ENCODE results near the gene TRIM68. TPM values are rescaled to one million over a fixed set of nuclear protein-coding genes. Genes with fewer than 3 reads are reported as not detected.

Gene TRIM68
- total RNA-seq, 2 experiments from 2014 or later = 8.7 to 9.2 TPM

Other genes starting within 250 kb of the TRIM68 start
- gene OR52B4, start 239.8 kb downstream of the TRIM68 start, total RNA-seq = not detected
- 10 to 100 TPM; 39.2 to 40.3 TPM for gene TRIM21, start 214.5 kb downstream of the TRIM68 start, total RNA-seq
- gene OR52K2, start 158.9 kb downstream of the TRIM68 start, total RNA-seq = not detected
- not detected for gene OR52K1, start 125.6 kb downstream of the TRIM68 start, total RNA-seq
- gene OR52M1, start 63.0 kb downstream of the TRIM68 start, total RNA-seq = not detected
- not detected for gene OR52I2, start 26.5 kb downstream of the TRIM68 start, total RNA-seq
- gene OR52I1, start 14.2 kb downstream of the TRIM68 start, total RNA-seq = not detected
- not detected for gene OR51D1, start 29.2 kb upstream of the TRIM68 start, total RNA-seq
- not detected for gene OR51E1, start 35.8 kb upstream of the TRIM68 start, total RNA-seq
- gene OR51E2, start 89.6 kb upstream of the TRIM68 start, total RNA-seq = not detected
- gene MMP26, start 96.6 kb upstream of the TRIM68 start, total RNA-seq = not detected
- gene OR51F1, start 161.7 kb upstream of the TRIM68 start, total RNA-seq = not detected
- not detected for gene OR52R1, start 196.1 kb upstream of the TRIM68 start, total RNA-seq
- gene OR51F2, start 213.1 kb upstream of the TRIM68 start, total RNA-seq = not detected
- not detected for gene OR51S1, start 241.0 kb upstream of the TRIM68 start, total RNA-seq

All from activated CD4-positive, alpha-beta memory T cell treated with anti-CD3 and anti-CD28 coated beads for 36 hours (primary cell).